ENCODE data around the gene ITSN1.
"Not testable (repeated sequence)": the region's sequence is repeated elsewhere in the genome, so short reads cannot be mapped to it uniquely, and the experiment has no call there.

The ITSN1 gene

DNA sequence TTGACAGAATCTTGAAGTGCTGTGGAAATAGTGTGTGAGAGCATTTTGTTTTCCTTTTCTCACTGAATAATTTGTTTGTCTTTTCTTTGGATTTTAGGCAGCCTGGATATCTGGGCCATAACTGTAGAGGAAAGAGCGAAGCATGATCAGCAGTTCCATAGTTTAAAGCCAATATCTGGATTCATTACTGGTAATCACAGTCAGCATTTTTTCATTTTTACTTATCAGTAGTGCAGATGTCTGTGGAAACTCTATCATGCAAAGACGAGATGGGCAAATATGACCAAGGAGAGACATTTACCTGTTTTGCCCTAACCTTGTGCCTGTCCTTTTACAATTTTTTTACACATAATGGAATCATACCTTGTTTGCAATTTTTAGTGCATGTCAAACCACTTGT lies 78.8 kb downstream of the ITSN1 start:
- in situ Hi-C loops (cut with MboI; ENCODE audit: low sequenced_read_pairs) = no loop called here

DNA sequence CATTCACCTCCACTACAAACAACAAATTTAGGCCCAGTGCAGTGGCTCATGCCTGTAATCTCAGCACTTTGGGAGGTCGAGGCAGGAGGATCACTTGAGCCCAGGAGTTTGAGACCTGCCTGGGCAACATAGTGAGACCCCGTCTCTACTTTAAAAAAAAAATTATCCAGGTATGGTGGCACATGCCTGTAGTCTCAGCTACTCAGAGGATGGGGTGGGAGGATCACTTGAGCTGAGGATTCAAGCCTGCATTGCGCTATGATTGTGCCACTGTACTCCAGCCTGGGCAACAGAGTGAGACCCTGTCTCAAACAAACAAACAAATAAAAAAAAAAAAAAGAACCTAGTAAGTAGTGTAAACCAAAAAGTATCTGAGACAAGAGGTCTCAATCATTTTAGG lies 86.8 kb downstream of the ITSN1 start:
- in situ Hi-C loops (cut with MboI; ENCODE audit: low sequenced_read_pairs) = not testable (repeated sequence)

DNA sequence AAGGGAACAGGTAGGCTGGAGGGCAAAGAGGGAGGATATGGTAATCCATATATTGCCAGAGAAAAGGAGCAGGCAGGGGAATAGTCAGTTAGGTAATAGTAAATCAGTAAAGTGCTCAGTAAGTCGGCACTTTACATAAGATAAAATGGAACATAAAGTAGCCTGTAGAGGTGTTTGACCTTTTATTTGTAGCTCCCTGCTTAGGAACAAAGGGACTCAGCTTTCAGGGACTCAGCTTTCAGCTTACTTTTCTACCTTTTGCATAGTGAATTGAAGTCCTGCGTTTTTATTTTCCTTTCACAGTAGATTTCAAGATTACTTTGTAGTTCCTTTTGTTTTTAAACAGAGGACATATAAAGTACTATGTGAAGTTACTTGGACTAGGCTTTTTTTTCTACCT lies 87.3 kb downstream of the ITSN1 start:
- in situ Hi-C loops (cut with MboI; ENCODE audit: low sequenced_read_pairs) = no loop called here

DNA sequence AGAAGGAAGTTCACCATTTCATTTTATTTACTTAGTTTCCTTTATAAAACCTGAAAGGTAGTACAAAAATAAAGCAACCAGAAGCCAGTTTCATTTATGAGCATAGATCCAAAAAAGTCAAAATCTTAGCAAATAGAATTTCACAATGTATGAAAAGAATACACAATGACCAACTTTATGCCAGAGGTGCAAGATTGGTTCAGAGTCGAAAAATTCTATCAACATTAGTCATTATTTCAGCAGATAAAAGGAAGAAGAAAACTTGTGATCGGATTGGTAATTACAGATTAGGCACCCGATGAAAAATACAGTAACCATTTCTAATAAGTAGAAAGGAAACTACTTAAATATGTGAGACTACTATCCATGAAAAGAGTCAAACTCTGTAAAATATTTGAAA lies 89.1 kb downstream of the ITSN1 start:
- in situ Hi-C loops (cut with MboI; ENCODE audit: low sequenced_read_pairs) = no loop called here

DNA sequence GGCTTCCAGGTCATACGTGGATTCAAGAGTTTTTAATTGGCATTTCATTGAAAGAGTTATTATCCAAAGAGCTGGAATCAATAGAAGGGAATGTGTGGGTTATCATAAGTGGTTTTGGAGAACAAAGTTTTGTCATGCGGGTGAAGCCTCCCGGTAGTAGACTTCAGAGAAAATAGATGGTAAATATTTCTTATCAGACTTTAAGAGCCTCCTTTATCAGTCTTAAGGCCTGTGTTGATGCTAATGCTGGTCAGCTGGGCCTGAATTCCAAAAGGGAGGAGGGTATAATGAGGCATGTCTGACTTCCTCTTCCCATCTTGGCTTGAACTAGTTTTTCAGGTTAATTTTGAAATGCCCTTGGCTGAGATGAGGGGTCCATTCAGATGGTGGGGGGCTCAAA lies 89.7 kb downstream of the ITSN1 start:
- in situ Hi-C loops (cut with MboI; ENCODE audit: low sequenced_read_pairs) = no loop called here

DNA sequence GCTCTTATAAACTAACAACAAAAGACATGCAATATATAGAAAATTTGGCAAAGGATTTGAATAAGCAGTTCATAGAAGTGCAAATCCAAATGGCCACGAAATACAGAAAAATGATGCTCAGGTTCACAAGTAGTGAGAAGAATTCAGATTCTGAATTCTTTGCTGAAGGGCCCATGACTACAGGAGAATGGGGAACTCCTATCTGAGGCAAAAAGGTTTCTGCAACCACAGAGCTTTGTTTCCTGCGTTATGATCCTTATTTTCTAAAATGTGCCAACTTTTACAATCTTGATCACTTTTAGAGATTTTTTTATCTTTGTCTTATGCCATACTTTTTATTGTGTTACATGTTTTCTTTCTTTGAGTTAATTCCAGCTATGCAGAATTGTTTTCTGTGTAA lies 91.3 kb downstream of the ITSN1 start:
- in situ Hi-C loops (cut with MboI; ENCODE audit: low sequenced_read_pairs) = no loop called here

DNA sequence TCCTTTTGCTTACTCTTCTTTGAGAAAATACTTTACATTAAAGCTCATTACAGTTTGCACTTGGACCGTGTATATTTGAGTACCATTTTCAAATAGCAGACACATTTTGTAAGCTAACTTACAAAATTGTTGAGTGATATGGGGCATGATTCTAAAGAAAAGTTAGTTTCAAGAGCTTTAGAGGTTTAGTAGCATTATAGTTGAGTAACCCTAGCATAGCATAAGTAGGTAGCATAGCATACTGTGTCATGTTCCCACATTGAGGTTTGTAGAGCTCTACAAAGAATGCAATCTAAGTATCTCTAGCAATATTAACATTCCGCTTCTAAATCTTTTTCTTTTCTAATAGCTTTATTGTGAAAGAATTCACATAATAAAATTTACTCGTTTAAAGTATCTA lies 92.0 kb downstream of the ITSN1 start:
- in situ Hi-C loops (cut with MboI; ENCODE audit: low sequenced_read_pairs) = no loop called here

DNA sequence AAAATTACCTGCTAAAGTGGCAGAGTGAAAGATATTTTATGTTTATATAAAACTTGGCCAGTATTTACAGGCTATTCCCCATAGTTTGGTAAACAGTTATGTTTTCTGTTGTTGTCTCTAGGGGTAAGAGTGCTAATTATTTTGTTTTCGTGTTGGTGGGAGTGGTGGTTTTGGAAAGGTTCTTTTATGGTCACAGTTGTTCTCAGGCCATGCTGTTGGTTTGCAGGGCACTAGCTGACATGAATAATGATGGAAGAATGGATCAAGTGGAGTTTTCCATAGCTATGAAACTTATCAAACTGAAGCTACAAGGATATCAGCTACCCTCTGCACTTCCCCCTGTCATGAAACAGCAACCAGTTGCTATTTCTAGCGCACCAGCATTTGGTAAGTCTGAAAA lies 92.5 kb downstream of the ITSN1 start:
- in situ Hi-C loops (cut with MboI; ENCODE audit: low sequenced_read_pairs) = no loop called here

DNA sequence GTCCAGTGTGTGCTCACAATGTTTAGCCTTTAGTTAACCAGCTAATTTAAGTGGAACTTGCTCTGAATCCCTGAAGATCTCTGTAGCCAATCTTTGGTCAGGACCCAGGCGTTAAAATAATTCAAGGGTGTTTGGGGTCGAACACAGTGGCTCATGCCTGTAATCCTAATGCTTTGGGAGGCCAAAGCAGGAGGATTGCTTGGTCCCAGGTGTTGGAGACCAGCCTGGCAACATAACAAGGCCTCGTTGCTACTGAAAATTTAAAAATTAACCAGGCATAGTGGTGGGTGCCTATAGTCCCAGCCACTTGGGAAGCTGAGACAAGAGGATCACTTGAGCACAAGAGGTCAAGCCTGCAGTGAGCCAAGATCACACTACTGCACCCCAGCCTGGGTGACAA lies 94.3 kb downstream of the ITSN1 start:
- in situ Hi-C loops (cut with MboI; ENCODE audit: low sequenced_read_pairs) = no loop called here

DNA sequence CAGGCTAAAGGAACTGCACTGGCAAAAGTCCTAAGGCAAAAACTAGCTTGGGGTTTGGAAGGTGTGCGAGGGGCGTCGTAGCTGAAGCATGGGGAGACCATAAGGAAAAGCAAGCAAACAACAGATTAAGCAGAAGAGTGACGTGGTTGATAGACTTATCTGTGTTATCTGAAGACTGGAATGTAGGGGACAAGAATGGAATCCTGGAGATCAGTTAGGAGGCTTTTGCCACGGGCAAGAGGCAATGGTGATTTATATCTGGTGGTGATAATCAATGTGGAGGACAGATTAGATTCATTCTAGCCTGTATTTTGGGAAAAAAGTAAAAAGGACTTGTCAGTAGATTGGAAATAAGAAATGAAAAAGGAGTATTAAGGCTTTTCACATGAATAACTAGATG lies 97.4 kb downstream of the ITSN1 start:
- in situ Hi-C loops (cut with MboI; ENCODE audit: low sequenced_read_pairs) = no loop called here

DNA sequence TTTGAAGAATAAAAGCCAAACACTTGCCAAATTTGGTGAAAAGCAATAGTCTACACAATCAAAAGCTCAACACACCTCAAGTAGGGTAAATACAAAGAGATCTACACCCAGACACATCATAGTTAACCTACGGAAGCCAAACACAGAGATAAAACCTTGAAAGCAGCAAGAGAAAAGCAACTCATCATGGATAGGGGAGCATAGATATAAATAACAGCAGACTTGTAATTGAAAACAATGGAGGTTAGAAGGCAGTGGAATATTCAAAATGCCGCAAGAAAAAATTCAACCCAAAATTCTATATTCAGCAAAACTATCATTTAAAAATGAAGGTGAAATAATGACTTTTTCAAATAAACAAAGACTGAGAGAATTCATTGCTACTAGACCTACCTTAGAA lies 105.1 kb downstream of the ITSN1 start:
- in situ Hi-C loops (cut with MboI; ENCODE audit: low sequenced_read_pairs) = no loop called here

DNA sequence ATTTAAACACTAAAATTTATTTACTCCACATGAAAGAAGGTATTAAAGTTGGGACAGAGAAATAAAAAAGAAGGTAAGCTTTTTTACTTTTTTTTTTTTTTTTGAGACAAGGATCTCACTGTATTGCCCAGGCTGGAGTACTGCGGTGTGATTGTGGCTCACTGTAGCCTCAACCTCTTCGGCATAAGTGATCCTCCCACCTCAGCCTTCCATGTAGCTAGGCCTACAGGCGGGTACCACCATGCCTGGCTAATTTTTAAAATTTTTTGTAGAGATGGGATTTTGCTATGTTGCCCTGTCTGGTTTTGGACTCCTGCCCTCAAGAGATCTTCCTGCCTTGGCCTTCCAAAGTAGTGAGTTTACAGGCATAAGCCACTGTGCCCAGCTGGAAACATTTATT lies 106.6 kb downstream of the ITSN1 start:
- in situ Hi-C loops (cut with MboI; ENCODE audit: low sequenced_read_pairs) = no loop called here

DNA sequence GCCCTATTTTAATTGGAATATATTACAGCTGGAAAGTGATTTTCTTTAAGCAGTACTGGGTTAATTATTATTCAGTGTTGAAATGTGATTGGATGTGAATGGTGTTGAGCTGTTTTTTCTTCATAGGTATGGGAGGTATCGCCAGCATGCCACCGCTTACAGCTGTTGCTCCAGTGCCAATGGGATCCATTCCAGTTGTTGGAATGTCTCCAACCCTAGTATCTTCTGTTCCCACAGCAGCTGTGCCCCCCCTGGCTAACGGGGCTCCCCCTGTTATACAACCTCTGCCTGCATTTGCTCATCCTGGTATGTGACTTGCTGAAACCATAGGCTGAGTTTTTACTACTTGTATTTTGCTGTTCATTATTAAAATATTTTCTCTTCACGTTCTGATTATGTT lies 107.7 kb downstream of the ITSN1 start:
- in situ Hi-C loops (cut with MboI; ENCODE audit: low sequenced_read_pairs) = no loop called here

DNA sequence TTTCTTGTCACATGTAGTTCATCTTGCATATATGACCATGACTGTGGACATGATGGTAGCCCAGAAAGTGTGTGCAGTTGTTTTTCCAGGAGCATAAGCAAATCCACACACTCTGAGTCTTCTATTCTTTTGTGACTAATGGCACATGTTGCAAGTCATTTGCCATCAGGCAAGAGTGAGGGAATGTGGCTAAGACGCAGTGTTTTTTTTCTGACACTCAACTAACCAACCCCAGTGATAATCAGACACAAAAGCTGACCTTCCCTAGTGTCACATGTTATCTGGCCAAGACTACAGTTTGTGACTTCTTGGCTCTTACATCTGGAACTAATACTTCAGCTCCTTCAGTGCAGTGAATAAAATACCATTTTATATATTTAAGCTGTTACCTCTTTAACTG lies 108.8 kb downstream of the ITSN1 start:
- in situ Hi-C loops (cut with MboI; ENCODE audit: low sequenced_read_pairs) = no loop called here

DNA sequence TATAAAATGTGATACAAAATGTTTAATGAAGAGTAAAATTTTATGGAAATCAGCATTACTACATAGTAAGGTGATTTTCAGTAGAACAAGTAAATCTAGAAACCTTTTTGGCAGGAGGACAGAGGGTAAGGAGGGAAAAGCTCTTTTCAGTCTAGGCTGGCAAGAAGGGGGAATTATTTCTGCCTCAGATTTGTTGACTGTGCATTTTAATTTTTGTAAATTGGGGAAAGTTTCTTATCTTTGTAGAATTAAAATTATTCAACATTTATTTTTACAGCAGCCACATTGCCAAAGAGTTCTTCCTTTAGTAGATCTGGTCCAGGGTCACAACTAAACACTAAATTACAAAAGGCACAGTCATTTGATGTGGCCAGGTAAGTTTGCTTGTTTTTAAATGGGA lies 109.2 kb downstream of the ITSN1 start:
- in situ Hi-C loops (cut with MboI; ENCODE audit: low sequenced_read_pairs) = no loop called here

DNA sequence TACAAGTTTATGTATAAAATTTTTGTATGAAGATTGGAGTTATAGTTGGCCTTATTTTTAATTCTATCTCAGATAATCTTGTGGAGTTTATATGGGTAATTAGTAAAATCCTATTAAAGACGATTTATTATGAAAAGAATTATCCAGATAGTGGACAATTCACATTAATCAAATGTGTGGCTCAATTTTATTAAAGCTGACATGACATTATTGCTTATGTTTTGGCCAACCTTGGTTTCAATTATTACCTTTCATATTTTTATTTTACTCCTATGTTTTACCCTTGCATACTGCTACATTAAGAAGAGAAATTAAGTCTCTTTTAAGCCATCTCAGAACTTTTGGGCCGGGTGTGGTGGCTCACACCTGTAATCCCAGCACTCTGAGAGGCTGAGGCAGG lies 110.0 kb downstream of the ITSN1 start:
- in situ Hi-C loops (cut with MboI; ENCODE audit: low sequenced_read_pairs) = no loop called here

DNA sequence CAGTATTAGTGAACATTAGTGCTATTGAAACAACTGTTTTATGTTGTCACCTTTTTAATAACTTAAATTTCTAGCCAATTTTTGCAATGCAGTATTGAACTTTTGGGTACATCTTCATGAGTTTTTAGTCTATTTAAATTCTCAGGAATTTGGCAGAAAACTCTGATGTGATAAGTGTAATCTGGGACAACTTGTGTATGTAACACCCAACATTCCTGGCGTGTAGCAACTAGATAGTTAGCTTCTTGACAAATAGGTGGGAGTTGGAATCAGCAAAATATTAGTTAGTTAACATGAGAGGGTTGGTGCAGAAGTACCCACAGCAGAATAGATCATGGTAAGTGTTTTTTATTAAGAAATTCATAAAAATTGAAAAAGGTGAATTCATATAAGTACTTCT lies 111.6 kb downstream of the ITSN1 start:
- in situ Hi-C loops (cut with MboI; ENCODE audit: low sequenced_read_pairs) = no loop called here

DNA sequence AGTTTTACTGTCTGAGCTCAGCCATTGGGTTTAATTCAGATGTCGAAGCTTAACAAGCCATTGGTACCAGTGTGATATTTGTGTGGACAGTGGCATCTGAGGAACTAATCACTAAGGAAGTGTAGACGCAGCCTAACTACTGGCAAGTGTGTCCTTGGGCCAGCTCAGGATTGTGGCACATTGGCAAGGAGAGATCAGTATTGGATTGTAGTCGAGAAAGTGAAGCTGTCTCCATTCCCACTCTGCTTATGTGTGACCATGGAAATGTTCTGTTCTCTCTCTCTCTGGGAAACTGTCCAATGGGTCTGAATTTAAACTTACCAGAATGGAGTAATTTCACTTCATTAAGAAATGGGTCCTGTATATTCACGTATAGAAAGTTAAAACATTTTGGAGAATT lies 112.2 kb downstream of the ITSN1 start:
- in situ Hi-C loops (cut with MboI; ENCODE audit: low sequenced_read_pairs) = no loop called here

DNA sequence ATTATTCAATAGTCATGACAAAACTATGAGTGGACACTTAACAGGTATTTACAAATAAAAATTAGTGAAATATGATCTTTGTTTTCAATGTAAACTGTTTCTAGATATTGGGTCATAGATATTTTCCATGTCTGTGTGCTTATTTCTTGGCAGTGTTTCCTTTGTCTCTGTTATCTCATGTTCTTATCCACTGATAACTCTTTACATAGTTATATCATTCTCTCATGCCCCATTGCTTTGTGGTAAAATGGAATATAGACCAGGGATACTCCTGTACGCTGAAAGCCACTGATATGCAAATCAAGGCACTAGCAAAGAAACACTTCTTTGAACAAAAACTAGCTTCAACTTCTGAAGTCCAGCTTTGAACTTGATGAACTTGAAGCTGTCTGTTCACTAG lies 113.1 kb downstream of the ITSN1 start:
- in situ Hi-C loops (cut with MboI; ENCODE audit: low sequenced_read_pairs) = no loop called here

DNA sequence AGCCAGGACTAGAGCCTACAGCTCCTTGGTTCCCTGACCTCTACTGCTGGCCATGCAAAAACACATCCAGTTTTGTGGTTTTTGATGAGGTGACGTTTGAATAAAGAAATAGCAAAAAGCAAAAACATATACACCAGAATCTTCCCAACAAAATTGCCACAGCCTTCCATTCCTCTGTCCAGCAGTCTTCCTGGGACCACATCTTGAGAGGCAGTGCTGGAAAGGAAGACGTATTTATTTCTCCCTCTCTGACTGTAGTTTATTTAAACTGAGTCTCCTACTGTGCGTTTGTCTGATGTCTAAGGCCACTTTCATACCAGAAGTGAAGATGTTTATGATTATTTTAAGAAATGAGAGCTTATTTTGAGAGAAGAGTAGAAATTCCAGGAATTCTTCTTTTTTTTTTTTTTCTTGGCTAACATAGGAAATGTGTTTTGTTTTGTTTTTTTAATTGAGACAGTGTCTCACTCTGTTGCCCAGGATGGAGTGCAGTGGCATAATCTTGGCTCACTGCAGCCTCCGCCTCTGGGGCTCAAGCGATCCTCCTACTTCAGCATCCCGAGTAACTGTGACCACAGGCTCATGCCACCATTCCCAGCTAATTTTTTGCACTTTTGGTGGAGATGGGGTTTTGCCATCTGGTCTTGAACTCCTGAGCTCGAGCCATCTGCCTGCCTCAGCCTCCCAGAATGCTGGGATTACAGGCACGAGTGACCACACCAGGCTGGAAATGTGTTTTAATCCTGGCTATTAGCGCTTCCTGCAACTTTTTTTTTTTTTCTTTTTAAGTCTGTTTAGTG lies 118.5 kb downstream of the ITSN1 start:
- in situ Hi-C loops (cut with MboI; ENCODE audit: low sequenced_read_pairs) = no loop called here

DNA sequence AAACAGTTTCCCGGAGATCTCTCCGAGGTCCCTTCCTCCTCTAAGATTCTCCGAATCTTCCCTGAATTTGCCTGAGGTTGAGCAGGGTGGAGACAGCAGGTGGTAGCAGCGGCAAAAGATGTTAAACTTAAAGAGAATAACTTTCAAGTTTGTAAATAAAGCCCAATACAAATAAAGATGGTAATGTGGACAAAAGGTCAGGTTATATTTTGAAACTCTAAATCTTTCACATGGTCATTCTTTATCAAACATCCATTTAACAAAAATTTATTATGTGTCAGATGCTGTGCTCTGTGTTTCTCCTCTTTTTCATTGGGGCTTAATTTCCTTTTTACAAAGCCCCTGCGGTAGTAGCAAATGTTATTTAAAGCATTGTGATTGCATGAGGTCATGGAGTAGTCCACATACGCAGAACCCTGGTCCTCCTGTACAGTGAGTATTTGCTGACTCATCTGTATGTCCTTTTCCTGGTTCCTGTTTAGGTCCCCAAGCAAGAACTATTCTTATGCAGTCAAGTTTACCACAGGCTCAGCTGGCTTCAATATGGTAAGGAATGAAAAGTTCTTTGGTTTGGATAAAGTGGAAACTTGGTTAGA lies 119.2 kb downstream of the ITSN1 start:
- in situ Hi-C loops (cut with MboI; ENCODE audit: low sequenced_read_pairs) = no loop called here

DNA sequence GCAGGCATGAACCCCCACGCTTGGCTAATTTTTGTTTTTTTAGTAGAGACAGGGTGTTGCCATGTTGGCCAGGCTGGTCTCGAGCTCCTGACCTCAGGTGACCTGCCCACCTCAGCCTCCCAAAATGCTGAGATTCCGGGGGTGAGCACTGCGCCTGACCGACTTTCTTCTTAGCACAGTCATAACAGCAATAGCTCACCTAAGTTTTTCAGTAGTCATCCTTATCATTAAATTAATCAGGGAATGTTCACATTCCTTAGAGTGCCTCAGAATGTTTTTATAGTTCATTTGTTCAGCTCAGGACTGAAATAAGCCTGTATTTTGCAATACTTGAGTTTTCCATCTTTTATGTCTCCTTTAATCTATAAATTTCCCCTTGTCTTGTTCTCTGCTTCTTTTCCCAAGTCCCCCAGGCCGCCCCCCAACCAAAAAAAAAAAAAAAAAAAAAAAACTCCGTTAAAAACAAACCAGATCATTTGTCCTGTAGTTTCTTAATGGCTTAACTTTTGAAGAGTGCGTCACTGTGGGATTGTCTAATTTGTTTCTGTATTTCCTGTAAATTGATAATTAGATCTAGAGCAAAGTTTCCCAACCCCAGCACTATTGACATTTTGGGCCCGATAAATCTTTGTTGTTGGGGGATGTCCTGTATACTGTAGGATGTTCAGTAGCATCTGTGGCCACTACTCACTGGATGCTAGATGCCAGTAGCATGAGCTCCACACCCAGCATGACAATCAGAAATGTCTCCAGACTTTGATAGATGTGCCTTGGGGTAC lies 120.7 kb downstream of the ITSN1 start:
- in situ Hi-C loops (cut with MboI; ENCODE audit: low sequenced_read_pairs) = no loop called here
